AG09309 (cell line): ENCODE measurements around the gene FILIP1L.

Experiments
- DNase-seq: peaks from one replicate; pipeline ENCODE4 v3.0.0-alpha.2; 2010; ENCODE audit warnings: low read depth
- H3K4me3 ChIP-seq: 2 replicates; pipeline ENCODE4 v1.5.1; 2011; ENCODE audit warnings: mild to moderate bottlenecking, low read depth, low read length, moderate library complexity; ENCODE audit not compliant: control insufficient read depth
- TF ChIP-seq, protein P1 (sequence below): IDR thresholded peaks from 2 replicates; pipeline ENCODE4 v1.5.1; 2011; ENCODE audit warnings: mild to moderate bottlenecking, low read depth, low read length, inconsistent platforms; ENCODE audit not compliant: insufficient read depth, control insufficient read depth; ENCODE audit errors: missing control alignments

FILIP1L gene

DNA sequence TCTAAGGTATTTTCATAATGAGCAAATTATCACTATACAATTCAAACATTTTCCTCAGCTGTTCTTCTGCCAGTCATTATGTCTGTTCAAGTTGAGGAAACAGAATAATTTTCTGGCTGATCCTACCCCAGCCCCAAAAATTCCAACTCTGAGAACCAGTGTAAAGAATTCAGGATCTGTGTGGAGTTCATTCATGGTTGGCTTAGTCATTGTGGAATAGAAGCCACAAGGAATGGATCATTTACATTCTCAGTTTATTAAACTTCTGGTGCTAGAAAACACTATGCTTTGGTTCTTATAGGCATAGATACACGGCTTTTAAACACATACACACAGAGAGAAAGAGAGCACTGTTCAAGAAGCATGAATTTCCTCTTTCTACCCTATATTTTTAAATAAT is 162.0 kb downstream of the FILIP1L start:
- H3K4me3 ChIP-seq: no peak overlapping the region

DNA sequence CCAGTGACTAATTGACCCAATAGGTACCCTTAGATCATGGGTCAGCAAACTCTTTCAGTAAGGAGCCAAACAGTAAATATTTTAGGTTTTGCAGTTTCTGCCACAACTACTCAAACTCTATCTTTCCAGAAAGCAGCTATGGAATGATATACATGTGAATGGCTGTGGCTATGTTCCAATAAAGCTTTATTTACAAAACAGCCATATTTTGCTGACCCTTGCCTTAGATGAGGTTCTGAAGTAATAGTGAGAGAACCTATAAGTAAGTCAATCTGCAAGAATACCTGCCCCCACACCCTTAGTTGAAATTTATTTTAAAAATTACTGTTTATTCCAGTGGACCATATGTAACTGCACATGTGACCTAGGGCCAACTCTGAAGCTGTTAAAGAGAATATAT is 162.6 kb downstream of the FILIP1L start:
- TF ChIP-seq, protein P1, sequence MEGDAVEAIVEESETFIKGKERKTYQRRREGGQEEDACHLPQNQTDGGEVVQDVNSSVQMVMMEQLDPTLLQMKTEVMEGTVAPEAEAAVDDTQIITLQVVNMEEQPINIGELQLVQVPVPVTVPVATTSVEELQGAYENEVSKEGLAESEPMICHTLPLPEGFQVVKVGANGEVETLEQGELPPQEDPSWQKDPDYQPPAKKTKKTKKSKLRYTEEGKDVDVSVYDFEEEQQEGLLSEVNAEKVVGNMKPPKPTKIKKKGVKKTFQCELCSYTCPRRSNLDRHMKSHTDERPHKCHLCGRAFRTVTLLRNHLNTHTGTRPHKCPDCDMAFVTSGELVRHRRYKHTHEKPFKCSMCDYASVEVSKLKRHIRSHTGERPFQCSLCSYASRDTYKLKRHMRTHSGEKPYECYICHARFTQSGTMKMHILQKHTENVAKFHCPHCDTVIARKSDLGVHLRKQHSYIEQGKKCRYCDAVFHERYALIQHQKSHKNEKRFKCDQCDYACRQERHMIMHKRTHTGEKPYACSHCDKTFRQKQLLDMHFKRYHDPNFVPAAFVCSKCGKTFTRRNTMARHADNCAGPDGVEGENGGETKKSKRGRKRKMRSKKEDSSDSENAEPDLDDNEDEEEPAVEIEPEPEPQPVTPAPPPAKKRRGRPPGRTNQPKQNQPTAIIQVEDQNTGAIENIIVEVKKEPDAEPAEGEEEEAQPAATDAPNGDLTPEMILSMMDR: no peak
- no peak for DNase-seq
- no peak overlapping the region for H3K4me3 ChIP-seq

More for the DNA sequence above, 162.0 kb downstream of the FILIP1L start:
- TF ChIP-seq, protein P1: no peak
- DNase-seq: no peak

DNA sequence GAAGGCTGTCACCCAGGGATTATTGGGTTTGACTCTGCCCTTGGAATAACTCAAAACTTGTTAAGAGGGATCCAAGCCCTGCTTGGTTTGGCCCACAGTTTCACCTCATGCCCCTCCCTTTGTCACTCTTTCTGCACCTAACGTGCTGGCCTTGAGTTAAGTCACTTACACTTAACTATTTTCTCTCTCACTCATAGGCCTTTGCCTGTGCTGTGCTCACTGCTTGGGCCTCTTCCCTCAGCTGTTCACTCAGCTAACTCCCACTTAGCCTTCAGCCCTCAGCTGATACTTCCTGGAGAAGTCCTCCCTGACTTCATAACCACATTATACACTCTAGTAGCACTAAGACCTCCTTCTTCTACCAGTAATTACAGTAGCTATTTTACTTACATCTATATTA is 163.4 kb downstream of the FILIP1L start:
- H3K4me3 ChIP-seq: no peak overlapping the region
- DNase-seq: no peak
- TF ChIP-seq, protein P1: no peak

DNA sequence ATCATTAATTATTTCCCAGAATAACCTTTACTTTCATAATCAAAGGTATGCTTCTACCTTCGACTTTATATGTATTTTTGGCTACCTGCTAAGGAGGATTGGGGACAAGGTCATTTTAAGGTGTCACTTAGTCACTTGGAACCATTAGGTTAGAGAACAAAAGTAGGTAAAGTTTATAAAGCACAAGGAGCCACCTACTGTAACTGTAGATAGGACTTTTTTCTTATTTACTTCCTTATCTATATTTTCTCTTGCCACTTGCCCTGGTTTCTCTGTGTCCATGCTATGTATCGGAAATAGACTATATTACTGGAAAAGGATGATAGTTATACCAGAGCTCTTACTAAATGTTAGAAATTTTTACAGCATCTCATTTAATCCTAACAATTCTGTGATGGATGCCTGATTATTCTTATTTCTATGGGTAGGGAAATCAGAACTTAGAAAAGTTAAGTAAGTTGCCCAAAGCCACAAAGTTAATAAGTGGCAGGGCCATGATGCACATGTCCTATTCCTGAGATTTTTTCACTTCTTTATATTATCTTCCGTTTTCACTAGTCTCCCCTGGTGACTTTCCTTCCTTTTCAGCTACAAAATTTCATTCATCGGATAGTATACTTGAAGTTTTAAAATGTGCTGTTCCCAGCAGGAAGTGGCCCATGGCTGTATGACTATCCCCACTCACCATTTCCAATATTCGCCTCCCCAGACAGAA is 164.2 kb downstream of the FILIP1L start:
- no peak for DNase-seq
- no peak overlapping the region for H3K4me3 ChIP-seq
- TF ChIP-seq, protein P1: no peak

DNA sequence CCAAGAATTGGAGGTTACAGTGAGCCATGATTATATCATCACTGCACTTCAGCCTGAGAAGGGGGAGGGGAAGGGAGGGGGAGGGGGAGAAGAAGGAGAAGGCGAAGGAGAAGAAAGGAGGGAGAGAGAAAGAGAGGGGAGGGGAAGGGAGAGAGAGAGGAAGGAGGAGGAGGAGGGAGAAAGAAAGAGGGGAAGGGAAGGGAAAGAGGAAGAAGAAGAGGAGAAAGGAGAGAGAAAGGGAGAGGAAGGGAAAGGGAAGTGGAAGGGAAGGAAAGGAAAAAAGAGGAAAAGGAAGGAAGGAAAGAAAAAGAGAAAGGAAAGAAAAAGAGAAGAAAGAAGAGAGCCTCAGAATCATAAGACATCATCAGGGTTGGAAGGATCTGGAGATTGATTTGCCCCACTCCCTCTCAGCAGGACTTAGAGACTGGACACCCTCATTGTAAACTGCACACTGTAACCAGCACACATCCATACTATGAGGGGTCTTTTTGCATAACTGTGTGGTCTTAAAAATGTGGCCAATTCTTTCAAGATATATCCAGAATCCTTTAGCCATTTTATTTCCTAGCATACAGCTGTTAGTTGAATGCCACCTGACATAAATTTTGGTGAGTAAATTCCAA is 165.7 kb downstream of the FILIP1L start:
- TF ChIP-seq, protein P1: no peak

DNA sequence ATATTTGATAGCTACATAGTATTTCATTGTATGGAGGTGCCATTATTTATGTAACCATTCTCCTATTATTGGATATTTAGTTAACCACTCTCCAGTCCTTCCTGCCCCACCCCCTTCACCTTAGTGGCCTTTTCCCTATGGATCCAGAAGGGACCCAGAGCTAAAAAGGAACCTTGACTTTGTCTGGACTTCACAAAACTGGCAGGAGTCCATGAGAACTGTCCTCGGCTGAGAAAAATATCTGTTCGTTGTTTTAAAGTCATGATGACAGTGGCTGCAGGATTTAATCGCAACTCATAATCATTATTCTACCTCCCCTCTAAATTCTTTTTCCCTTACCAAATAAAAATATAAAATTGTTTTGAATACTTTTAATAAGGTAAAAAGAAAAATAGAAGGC is 166.9 kb downstream of the FILIP1L start:
- no peak for DNase-seq
- TF ChIP-seq, protein P1: no peak
- H3K4me3 ChIP-seq: no peak overlapping the region

More for the DNA sequence above, 165.7 kb downstream of the FILIP1L start:
- no peak for DNase-seq
- H3K4me3 ChIP-seq: no peak overlapping the region
